ENCODE measurements around the gene TRAPPC2.
"Not testable (repeated sequence)": the region's sequence is repeated elsewhere in the genome, so short reads cannot be mapped to it uniquely, and the experiment has no call there.

The TRAPPC2 gene

DNA sequence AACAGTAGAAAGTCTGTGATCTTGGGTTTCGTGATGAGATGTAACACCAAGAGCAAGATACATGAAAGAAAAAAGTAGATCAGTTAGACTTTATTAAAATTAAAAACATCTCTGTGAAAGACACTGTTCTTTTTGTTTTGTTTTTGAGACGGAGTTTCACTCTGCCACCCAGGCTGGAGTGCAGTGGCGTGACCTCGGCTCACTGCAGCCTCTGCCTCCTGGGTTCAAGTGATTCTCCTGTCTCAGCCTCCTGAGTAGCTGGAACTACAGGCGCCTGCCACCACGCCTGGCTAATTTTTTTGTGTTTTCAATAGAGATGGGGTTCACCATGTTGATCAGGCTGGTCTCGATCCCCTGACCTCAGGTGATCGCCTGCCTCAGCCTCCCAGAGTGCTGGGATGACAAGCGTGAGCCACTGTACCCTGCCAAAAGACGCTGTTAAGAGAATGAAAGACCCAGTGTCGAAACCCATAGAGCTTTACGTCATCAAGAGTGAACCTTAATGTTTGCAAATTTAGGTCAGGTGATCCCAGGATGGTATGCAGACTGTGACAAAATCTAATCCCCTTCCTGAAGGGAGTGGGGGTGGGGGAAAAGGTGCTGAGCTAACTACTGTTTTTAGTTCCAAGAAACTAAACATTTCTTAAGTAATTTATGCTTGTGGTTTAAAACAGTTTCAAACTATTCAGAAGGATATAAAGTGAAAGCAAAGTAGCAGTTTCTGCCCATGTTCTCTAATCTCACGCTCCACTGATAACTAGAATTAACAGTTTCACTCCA, 8.2 kb upstream of the TRAPPC2 start:
- DNase-seq: no peak

DNA sequence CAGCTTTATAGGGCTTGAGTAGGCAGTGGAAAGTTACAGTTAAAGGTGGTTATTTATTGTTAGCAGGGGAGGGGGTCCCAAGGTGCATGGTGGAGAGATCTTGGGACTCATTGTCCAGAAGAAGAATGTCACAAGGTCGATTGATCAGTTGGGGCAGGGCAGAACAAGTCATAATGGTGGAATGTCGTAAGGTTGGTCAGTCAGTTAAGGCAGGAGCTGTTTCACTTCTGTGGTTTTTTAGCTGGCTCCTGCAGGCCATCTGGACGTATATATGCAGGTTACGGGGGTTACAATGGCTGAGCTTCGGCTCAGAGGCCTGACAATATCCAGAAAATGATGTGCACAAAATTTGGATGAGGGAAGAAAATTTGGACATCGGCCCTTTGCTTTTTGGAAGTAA, 7.3 kb upstream of the TRAPPC2 start:
- no peak for DNase-seq

DNA sequence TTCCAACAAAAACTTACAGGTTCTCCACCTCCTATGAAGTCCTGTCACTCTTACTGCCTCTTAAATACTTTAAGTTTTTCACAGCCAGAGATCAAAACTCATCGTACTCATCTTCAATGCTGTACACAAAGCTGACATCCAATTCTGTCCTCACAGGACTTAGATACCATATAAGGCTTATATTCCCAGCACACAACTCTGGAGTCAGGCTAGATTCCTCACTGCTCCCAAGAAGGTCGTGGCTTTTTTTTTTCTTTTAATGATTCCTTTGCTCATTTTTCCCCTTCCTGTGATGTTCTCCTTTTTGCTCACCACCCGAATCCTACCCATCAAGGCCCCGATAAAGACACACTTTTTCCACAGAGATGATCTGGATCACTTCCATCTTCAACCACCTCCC, 914 bp downstream of the TRAPPC2 start:
- no peak for DNase-seq

DNA sequence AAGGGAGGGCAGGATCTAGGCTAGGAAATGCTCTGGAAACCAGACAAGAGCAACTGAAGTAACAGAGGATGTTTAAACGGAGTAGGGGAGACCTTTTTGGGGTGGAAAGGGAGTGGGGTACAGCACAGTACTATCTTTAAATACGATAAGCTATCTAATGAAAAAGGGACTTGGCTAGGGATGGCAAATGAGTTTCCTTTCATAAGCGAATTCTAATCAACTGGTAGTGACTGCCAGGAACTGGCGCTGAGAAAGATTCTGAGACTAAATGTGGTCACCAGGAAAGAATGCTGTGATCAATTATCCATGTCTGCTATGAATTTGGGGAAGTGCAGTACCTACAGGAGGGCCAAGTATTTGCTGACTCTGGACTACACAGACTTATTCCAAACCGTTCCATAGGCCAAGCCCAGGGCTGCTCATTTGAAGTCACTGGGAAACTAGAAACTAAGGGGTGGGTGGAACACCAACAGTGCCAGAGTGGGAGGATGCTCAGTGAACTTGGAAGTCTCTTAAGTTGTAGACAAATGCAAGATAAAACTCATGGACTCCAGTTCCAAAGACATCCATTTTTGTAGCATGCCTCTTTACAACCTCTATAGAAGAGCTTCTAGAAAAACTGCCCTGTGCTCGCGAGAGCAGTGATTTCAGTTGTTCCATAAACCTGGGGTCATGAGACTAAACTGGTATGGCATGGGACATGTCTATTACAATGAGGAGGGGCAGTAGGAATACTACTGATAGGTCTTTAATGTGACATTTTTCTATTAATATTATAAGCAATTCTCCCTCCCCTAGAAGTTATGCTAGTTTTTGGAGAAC, 2.0 kb downstream of the TRAPPC2 start:
- DNase-seq: no peak

DNA sequence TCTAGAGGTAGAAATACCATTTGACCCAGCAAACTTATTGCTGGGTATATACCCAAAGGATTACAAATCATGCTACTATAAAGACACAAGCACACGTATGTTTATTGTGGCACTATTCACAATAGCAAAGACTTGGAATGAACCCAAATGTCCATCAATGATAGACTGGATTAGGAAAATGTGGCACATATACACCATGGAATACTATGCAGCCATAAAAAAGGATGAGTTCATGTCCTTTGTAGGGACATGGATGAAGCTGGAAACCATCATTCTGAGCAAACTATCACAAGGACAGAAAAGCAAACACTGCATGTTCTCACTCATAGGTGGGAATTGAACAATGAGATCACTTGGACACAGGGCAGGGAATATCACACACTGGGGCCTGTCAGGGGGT, 3.9 kb downstream of the TRAPPC2 start:
- DNase-seq: not testable (repeated sequence)

DNA sequence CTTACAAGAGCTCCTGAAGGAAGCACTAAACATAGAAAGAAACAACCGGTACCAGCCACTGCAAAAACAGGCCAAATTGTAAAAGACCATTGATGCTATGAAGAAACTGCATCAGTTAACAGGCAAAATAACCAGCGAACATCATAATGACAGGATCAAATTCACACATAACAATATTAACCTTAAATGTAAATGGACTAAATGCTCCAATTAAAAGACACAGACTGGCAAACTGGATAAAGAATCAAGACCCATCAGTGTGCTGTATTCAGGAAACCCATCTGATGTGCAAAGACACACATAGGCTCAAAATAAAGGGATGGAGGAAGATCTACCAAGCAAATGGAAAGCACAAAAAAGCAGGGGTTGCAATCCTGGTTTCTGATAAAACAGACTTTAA, 7.8 kb downstream of the TRAPPC2 start:
- not testable (repeated sequence) for DNase-seq

DNA sequence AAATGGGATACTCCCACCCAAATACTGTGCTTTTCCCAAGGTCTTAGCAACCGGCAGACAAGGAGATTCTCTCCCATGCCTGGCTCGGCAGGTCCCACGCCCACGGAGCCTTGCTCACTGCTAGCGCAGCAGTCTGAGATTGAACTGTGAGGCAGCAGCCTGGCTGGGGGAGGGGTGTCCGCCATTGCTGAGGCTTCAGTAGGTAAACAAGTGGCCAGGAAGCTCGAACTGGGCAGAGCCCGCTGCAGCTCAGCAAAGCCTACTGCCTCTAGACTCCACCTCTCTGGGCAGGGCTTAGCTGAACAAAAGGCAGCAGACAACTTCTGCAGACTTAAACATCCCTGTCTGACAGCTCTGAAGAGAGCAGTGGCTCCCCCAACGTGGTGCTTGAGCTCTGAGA, 9.5 kb downstream of the TRAPPC2 start:
- DNase-seq: peak in 1 of 3 experiments; percentile 33

DNA sequence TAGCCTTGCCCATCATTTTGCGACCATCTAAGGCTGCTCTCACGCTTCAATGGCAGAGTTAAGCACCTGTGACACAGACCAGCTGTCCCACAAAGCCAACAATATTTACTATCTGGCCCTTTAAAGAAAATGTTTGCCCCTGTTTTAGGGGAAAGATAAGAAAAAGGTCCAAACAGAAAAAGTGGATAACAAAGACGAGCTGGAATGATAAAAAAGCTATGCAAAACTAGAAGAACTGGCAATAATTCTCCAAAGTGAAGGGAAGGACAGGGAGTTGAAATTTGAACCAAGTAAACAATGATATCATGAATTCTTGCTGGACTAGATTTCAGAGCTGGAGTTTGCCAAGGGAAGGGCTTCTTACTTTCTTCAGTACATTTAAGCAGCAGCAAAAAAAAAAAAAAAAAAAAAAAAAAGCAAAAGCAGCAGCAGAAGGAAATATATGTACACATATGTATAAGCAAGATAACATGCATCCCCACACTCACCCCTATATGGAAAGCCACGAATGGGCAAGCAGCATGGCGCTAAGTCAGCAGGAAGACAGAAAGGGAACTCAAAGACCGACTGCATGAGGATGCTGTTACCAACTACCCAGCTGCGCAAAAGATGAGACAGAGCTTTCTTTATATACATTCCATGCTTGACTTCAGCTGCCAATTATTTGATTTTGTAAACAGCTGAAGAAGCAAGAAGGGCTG, 12.5 kb downstream of the TRAPPC2 start:
- peak in 1 of 3 experiments; percentile 31 for DNase-seq

DNA sequence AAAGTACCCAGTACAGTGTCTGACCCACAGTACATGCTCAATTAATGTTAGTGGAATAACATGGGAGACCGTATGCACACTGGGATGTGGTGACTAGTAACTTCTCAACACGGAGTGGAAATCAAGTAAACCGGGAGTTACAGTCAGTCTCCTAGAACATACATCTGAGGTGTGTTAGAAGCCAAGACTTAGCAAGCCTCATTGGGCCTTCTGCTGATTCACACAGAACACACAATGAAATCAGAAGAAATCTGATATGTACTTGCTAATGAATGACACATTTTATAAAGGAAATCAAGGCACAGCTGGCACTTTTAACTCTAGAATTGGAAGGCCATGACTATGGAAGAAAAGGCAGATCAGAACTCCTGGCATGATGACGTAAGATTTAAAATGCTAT, 13.0 kb downstream of the TRAPPC2 start:
- DNase-seq: no peak

DNA sequence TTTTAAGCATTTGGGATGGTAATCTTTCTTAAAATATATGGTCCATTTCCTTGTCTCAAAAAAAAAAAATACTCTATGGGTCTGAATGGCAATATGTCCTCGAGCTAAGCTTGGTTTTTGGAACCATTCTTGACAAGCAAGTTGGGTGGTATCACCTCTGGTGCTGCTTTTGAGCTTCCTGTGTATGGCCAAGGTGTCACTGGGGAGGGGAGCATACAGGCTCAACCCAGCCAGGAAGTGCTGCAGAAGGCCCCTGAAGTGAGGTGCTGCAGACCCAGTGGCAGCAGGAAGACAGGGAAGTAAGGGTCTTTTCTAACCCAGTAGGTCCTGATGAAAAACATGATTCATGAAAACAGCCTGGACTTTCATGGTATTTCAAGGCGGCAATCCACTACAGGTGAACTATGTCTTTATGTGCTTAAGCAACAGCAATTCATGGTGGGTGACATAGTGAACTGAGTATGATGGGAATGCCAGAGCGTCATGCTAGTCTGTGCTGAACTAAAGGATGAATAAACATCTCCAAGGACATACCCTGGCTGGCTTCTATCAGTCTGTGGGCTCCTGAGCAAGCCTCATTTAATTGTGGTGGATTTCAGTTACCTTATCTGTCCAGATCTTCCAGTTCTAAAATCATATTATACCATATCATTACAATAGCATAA, 15.1 kb downstream of the TRAPPC2 start:
- no peak for DNase-seq

DNA sequence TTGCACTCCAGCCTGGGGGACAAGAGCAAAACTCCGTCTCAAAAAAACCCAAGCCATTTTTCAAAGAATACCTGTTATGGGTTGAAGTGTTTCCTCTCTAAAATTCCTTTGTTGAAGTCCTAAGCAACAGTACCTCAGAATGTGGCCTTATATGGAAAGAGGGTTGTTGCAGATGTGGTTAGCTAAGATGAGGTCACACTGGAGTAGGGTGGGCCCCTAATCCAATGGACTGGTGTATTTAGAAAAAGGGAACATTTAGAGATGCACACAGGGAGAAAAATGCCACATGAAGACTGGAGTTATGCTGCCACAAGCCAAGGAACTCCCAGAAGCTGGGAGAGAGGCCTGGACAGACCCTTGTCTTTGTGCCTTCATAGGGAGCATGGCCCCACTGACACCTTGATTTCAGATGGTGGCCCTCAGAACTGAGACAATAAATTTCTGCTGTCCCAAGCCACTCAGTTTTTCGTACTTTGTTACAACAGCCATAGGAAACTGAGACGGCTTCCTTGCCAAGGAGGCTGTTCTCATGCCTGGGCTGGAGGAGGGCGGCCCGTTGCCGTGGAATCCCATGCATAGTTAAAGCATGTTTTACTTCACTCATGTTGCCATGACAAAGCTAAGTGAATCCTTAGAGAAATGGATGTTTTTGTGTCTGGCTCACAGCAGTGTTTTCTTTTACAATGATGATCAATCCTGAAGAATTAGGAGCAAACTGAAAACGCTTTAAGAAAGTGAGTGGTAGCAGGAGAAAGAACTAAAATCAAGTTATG, 16.5 kb downstream of the TRAPPC2 start:
- DNase-seq: no peak

DNA sequence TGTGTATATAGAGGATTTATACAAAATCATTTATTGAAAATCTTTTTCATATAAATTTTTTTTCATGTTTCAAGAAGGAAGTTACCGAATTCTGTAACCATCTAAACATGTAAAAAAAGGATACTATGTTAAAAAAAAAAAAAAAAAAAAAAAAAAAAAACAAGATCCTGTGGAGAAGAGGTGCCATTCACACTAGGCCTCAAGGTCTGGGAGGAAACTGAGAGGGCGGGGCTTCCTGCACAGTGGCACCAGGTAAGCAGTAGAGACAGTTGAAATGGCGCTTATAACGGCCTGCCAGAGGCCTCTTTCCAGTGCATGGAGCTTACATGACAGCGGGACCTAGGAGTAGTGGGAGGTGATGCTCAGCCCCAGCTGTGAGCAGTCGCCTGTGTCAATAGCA, 17.5 kb downstream of the TRAPPC2 start:
- peak in 2 of 3 experiments; percentile 6 to 22 for DNase-seq

DNA sequence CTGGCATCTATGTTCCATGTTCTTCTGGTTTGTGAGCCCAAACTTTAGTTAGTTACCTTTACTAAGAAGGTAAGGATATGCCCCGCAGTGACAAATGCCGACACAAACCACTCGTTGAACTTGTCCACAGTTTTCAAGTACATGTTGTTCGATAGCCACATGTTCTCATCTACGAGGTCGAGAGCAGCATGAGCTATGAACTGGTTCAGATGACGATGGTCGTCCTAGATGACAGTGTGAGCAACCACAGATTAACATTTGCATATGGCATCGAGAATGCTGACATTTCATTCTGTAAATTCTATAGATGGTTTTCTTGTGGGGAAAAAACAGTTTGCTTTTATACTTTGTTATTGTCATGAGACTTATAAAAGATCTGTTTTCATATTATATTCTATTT, 18.0 kb downstream of the TRAPPC2 start:
- DNase-seq: no peak

DNA sequence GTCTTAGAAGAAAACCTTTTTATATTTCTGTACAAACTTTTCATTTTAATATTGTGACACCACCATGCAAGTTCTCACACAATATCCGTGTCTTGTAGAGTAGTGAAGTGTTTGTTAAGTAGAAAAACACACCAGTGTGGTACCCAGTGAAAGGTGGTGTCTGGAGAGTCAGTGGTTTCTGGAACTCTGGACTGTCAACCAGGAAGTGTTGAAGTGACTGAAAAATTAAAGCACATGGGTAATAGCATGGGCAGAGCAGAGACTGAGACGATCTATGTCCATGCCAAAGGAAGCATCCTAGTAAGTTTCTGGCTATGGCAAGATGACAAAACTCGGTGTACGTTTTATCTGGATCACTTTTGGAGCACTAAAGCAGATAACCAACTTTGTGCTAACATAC, 23.3 kb downstream of the TRAPPC2 start:
- no peak for DNase-seq

DNA sequence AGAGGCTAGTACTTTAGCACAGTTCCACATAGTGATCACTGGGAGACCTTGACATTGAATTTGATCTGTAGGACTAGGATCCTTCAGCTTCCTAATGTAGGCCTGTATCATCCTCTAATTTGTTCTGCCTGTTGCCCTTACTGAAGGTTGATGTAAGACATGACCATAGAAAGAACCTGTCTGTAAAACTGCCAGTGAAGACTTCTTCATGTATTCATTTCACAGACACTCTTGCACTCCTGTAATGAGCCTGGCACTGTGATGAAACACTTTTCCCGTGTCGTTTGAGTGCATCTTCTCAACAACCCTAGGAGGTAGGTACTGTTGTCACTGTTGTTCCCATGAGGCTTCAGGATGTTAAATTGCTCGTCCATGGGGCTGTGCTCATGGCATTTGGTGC, 30.8 kb downstream of the TRAPPC2 start:
- DNase-seq: no peak

DNA sequence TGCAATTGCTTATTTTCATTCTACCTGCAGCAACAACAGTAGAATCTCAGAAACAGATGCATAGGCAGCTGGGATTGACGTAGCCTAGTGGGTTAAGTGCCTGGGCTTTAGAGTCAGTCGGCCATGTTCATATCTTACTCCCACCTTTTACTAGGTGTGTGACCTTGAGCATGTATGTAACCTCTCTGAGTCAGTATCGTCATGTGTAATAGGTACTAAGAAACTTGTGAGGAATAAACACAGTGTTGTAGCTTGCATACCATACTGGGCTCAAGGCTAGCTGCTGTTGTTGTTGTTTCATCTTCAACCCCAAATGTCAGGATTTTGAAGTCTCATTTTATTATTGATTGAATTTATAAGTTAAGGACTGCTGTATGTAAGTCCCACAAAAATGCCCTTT, 31.3 kb downstream of the TRAPPC2 start:
- DNase-seq: no peak

DNA sequence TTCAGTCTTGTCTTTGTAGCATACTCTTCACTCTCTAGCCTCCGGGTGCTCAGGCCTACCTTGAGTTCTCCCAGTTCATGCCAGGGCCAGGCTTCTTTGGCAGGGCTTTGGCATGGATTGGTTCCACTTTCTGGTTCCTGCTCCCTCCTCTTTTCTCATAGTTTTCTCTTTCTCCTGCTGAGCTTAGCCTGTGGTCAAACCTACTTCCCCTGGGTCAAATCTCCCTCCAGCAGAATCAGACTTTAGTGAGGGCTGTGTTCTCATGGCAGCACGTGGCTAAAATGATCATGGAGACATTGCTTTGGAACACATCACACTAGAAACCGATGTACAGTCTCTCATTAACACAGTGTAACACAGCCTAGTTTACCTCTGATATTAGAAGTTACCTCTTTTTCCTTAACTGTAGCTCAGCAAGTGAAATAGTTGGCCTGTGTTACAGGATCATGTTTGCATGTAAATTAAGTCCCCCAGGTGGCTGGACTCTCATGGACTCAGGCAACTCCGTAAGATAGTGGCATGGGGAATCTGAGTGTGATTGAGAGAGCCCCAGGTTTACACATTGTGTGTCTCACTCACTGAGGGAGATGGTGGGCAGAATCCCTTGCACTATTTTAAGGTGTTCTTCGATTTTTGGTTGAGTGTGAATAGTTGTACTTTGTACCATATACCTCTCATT, 32.2 kb downstream of the TRAPPC2 start:
- DNase-seq: no peak

DNA sequence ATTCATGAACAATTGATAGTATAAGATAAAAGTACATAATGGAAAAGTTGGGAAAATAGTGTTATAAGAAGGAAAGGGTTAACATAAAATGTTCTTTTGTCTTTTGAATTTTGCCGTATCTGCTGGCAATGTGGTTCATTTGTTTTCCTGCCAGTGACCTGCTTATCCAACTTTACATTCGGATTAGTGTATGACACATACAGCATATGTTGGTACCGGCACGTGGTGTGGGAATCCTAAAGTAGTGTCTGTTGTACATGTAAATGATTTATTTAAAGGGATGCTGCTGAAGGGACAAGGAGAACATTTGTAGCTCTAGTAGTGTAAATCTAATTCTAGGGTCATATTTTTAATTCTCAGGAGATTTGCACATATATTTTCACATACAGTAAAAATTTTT, 34.0 kb downstream of the TRAPPC2 start:
- no peak for DNase-seq

DNA sequence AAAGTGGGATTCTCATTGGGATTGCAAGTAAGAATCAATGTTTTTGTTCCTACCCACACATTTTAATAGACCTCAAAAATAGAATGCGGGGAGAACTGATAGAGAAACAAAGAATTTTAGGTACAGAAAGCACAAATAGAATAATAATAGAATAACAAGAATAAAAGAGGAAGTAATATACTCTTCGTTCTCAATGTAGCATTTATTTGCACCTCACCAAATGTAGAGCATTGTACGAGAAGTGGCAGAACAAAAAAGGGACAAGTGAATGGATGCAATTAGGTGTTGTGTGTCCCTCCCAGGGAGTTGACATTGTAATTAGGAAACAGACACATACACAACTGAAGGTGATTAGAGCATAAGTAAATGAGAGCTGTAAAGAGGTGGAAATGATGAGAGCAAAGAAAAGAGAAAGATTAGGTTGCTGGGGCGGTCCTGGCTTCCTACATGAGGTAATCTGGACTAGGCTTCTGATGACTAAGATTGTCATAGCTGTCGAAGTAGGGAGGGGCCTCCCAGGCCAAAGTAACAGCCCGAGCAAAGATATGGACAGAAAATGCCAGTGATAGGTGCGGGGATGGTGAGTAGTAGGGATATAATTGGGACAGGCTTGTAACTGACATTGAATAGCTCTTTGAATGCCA, 35.1 kb downstream of the TRAPPC2 start:
- peak in 1 of 3 experiments; percentile 31 for DNase-seq

DNA sequence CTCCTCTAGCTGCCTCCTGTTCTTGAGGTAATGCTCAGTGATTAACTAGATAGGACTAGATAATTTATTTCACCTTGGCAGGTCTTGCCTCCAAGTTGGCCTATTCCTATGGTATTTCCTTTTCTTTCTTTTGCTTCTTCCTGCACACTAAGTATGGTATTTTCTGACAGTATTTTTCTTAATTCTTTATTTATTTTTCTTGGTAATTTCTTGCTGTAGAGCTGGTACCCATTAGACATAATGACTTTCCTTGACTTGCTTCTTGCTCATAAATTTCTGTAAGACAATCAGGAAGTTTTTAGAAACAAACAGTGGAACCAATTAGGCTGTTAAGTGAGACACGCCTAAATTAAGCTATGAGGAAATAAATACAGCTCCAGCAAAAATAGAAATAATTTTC, 36.0 kb downstream of the TRAPPC2 start:
- no peak for DNase-seq

DNA sequence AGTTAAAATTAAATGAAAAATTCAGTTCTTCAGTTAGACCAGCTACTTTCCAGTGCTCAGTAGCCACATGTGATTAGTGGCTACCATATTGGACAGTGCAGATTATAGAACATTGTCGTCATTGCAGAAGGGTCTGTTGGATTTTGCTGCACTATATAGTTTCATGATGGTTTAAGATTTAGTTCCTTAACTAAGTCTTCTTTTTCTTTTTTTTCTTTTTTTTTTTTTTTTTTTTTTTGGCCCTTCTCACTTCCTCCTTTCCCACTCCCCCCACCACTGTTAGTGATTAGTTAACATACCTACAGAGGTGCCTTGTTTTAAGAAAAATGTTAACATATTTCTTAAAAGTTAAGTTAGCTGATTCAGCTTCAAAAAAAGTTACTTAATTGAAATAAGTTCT, 36.4 kb downstream of the TRAPPC2 start:
- no peak for DNase-seq
